Neural progenitor cell (in vitro differentiated cells): Measurements from ENCODE around the gene NUDT3. TPM values are rescaled to one million over a fixed set of nuclear protein-coding genes. Genes with fewer than 3 reads are reported as not detected.

Source experiments
- DNase-seq: peaks from one replicate; pipeline ENCODE4 v3.0.0-alpha.2; 2016; ENCODE audit warnings: low spot score
- H2AFZ ChIP-seq: fragments of 200-600 bp; sonication (generic); replicated peaks from 2 replicates; pipeline ENCODE4 v1.6.1; 2016; ENCODE audit warnings: antibody characterized with exemption
- H3F3A ChIP-seq: fragments of 200-600 bp; sonication (generic); 2 replicates; pipeline ENCODE4 v1.6.1; 2016; ENCODE audit warnings: antibody characterized with exemption, low read depth
- H3K27ac ChIP-seq: fragments of 200-600 bp; sonication (generic); 2 replicates; pipeline ENCODE4 v1.5.1; 2016; ENCODE audit warnings: mild to moderate bottlenecking
- H3K27me3 ChIP-seq: fragments of 200-600 bp; sonication (generic); 2 replicates; pipeline ENCODE4 v1.6.1; 2016; ENCODE audit warnings: mild to moderate bottlenecking, moderate library complexity
- H3K36me3 ChIP-seq: fragments of 200-600 bp; sonication (generic); 2 replicates; pipeline ENCODE4 v1.5.1; 2016
- H3K4me1 ChIP-seq: fragments of 200-600 bp; sonication (generic); 2 replicates; pipeline ENCODE4 v1.6.1; 2016; ENCODE audit warnings: mixed run types
- H3K4me2 ChIP-seq: fragments of 200-600 bp; sonication (generic); 2 replicates; pipeline ENCODE4 v1.6.1; 2016
- H3K4me3 ChIP-seq: fragments of 200-600 bp; sonication (generic); 2 replicates; pipeline ENCODE4 v1.5.1; 2016
- H3K79me2 ChIP-seq: fragments of 200-600 bp; sonication (generic); 2 replicates; pipeline ENCODE4 v1.6.1; 2016; ENCODE audit warnings: low read depth
- H3K9ac ChIP-seq: fragments of 200-600 bp; sonication (generic); 2 replicates; pipeline ENCODE4 v1.6.1; 2016
- H3K9me3 ChIP-seq: fragments of 200-600 bp; sonication (generic); 2 replicates; pipeline ENCODE4 v1.5.1; 2016; ENCODE audit warnings: low read depth
- H4K20me1 ChIP-seq: fragments of 200-600 bp; sonication (generic); 2 replicates; pipeline ENCODE4 v1.6.1; 2016; ENCODE audit warnings: low read depth
- H3K27ac Mint-ChIP-seq: 3 replicates; pipeline ENCODE4 v1.8.0; 2021; ENCODE audit warnings: mixed read lengths
- H3K27me3 Mint-ChIP-seq: 2 replicates; pipeline ENCODE4 v1.8.0; 2022; ENCODE audit warnings: low read depth, mild to moderate bottlenecking, inconsistent platforms, moderate library complexity, mixed read lengths; ENCODE audit not compliant: insufficient read depth
- H3K36me3 Mint-ChIP-seq: 3 replicates; pipeline ENCODE4 v1.8.0; 2021; ENCODE audit warnings: mixed read lengths
- H3K4me1 Mint-ChIP-seq: 3 replicates; pipeline ENCODE4 v1.8.0; 2021; ENCODE audit warnings: mixed read lengths
- H3K4me3 Mint-ChIP-seq: 3 replicates; pipeline ENCODE4 v1.8.0; 2021; ENCODE audit warnings: mild to moderate bottlenecking, moderate library complexity, mixed read lengths
- H3K9me3 Mint-ChIP-seq: 3 replicates; pipeline ENCODE4 v1.8.0; 2020; ENCODE audit warnings: mixed read lengths
- EZH2 ChIP-seq: fragments of 200-600 bp; sonication (generic); IDR thresholded peaks from 2 replicates; pipeline ENCODE4 v1.6.1; 2017; ENCODE audit warnings: antibody characterized with exemption, mild to moderate bottlenecking, moderate library complexity
- EZH2phosphoT487 ChIP-seq: fragments of 200-600 bp; sonication (generic); IDR thresholded peaks from 2 replicates; pipeline ENCODE4 v1.6.1; 2017; ENCODE audit warnings: antibody characterized with exemption
- total RNA-seq: library from RNA; depleted of rRNA; stranded (reverse); fragments of >200 nt; gene quantifications from 2 replicates; pipeline ENCODE4 v1.2.3, GENCODE V29; 2015; ENCODE audit warnings: low replicate concordance
- TF ChIP-seq, protein P1 (sequence below): fragments of 200-600 bp; sonication (generic); IDR thresholded peaks from 2 replicates; pipeline ENCODE4 v1.5.1; 2017; ENCODE audit warnings: antibody characterized with exemption, mild to moderate bottlenecking

The NUDT3 gene
- total RNA-seq, 1 donor from 2014 or later, result 35.7 TPM

DNA sequence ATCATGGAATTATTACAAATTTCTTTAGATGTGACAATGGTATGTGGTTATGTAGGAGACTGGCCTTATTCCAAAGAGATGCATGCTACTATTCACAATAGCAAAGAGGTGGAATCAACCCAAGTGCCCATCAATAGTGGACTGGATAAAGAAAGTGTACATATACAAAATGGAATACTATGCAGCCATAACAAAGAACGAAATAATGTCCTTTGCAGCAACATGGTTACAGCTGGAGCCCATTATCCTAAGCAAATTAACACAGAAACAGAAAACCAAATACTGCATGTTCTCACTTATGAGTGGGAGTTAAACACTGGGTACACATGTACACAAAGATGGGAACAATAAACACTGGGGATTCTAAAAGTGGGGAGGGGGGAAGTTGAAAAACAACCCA is 69.7 kb downstream of the NUDT3 start:
- H4K20me1 ChIP-seq, result peaks cover under 1% of the 10 kb centered on the region
- no peaks in the 10 kb centered on the region for H3K27me3 ChIP-seq
- TF ChIP-seq, protein P1, sequence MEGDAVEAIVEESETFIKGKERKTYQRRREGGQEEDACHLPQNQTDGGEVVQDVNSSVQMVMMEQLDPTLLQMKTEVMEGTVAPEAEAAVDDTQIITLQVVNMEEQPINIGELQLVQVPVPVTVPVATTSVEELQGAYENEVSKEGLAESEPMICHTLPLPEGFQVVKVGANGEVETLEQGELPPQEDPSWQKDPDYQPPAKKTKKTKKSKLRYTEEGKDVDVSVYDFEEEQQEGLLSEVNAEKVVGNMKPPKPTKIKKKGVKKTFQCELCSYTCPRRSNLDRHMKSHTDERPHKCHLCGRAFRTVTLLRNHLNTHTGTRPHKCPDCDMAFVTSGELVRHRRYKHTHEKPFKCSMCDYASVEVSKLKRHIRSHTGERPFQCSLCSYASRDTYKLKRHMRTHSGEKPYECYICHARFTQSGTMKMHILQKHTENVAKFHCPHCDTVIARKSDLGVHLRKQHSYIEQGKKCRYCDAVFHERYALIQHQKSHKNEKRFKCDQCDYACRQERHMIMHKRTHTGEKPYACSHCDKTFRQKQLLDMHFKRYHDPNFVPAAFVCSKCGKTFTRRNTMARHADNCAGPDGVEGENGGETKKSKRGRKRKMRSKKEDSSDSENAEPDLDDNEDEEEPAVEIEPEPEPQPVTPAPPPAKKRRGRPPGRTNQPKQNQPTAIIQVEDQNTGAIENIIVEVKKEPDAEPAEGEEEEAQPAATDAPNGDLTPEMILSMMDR, result no peak
- TF ChIP-seq EZH2 (no peak), EZH2phosphoT487 (no peak)
- H3K4me1 ChIP-seq, result peaks cover 3% of the 10 kb centered on the region
- no peaks in the 10 kb centered on the region for H3K36me3 ChIP-seq
- Mint-ChIP-seq H3K4me1 (peaks cover 13% of the 10 kb centered on the region), H3K36me3 (peaks cover 13% of the 10 kb centered on the region), H3K27me3 (no peaks in the 10 kb centered on the region), H3K4me3 (no peak overlapping the region), H3K9me3 (no peaks in the 10 kb centered on the region), H3K27ac (no peak overlapping the region)
- peaks cover 7% of the 10 kb centered on the region for H3F3A ChIP-seq
- H3K79me2 ChIP-seq, result peaks cover 15% of the 10 kb centered on the region
- no peak overlapping the region for H3K27ac ChIP-seq
- DNase-seq, result no peak
- no peak overlapping the region for H3K4me3 ChIP-seq
- no peak overlapping the region for H2AFZ ChIP-seq
- no peaks in the 10 kb centered on the region for H3K9me3 ChIP-seq
- no peak overlapping the region for H3K4me2 ChIP-seq
- H3K9ac ChIP-seq, result no peak overlapping the region

DNA sequence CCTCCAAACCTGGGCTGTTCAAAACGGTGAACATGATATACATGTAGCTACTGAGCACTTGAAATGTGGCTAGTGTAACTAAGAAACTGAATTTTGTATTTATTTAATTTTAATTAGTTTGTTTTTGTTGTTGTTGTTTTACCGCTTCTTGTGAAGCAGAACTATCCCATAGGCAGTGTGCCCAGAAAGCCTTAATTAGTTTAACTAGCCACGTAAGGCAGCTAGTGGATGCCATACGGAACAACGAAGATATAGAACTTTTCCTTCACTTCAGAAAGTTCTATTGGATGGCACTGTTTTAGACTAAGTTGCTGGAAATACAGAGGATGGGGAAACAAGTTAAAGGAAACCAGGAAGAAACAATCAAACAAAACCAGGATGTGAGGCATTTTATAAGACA is 70.6 kb downstream of the NUDT3 start:
- Histone ChIP-seq H3K9ac (no peak overlapping the region), H2AFZ (no peak overlapping the region), H3K79me2 (peaks cover 18% of the 10 kb centered on the region), H3K27ac (no peak overlapping the region), H3K9me3 (no peaks in the 10 kb centered on the region), H3K36me3 (no peaks in the 10 kb centered on the region), H3K27me3 (no peaks in the 10 kb centered on the region), H3K4me3 (no peak overlapping the region), H4K20me1 (peaks cover 10% of the 10 kb centered on the region), H3K4me2 (no peak overlapping the region), H3F3A (peaks cover 7% of the 10 kb centered on the region), H3K4me1 (peaks cover 13% of the 10 kb centered on the region)
- DNase-seq, result no peak
- Mint-ChIP-seq H3K4me3 (no peak overlapping the region), H3K9me3 (no peaks in the 10 kb centered on the region), H3K27ac (no peak overlapping the region), H3K4me1 (peaks cover 15% of the 10 kb centered on the region), H3K36me3 (peaks cover 13% of the 10 kb centered on the region), H3K27me3 (no peaks in the 10 kb centered on the region)
- TF ChIP-seq EZH2 (no peak), EZH2phosphoT487 (no peak)
- TF ChIP-seq, protein P1, result no peak

DNA sequence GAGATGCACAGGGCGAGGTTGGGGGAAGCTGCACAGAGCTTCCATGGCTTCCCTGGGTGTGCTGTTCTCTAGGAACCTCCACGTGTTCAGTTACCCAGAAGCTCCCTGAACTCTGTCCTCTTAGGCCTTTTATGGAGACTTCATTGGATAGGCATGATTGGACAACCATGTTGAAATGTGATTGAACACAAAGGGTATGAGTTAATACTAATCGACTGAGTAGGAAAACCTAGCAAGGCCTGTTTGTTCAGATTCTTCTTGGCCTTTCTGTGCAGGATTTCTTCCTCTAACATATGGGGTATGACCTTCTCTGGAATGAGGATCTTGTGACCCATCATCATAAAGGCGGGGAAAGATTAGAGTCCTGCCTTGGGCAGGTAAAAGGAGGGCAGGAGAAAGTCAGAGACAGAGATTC is 73.0 kb downstream of the NUDT3 start:
- TF ChIP-seq, protein P1, result no peak
- no peak for TF ChIP-seq EZH2phosphoT487
- TF ChIP-seq EZH2, result no peak
- peaks cover 21% of the 10 kb centered on the region for H4K20me1 ChIP-seq
- H3K36me3 Mint-ChIP-seq, result peaks cover 13% of the 10 kb centered on the region
- H2AFZ ChIP-seq, result no peak overlapping the region
- H3K4me2 ChIP-seq, result no peak overlapping the region
- H3K79me2 ChIP-seq, result peaks cover 35% of the 10 kb centered on the region
- H3K9ac ChIP-seq, result no peak overlapping the region
- no peaks in the 10 kb centered on the region for H3F3A ChIP-seq
- no peak overlapping the region for H3K4me3 ChIP-seq
- peak overlapping the region; percentile 7 for H3K27ac Mint-ChIP-seq
- H3K27me3 Mint-ChIP-seq, result peaks cover 2% of the 10 kb centered on the region
- no peak overlapping the region for H3K4me3 Mint-ChIP-seq
- DNase-seq, result no peak
- H3K9me3 ChIP-seq, result no peaks in the 10 kb centered on the region
- H3K4me1 ChIP-seq, result peaks cover 18% of the 10 kb centered on the region
- H3K9me3 Mint-ChIP-seq, result no peaks in the 10 kb centered on the region
- no peaks in the 10 kb centered on the region for H3K36me3 ChIP-seq
- H3K27ac ChIP-seq, result no peak overlapping the region
- no peaks in the 10 kb centered on the region for H3K27me3 ChIP-seq
- peaks cover 10% of the 10 kb centered on the region for H3K4me1 Mint-ChIP-seq
